ENCODE results near the gene PRRT1B.

DNA sequence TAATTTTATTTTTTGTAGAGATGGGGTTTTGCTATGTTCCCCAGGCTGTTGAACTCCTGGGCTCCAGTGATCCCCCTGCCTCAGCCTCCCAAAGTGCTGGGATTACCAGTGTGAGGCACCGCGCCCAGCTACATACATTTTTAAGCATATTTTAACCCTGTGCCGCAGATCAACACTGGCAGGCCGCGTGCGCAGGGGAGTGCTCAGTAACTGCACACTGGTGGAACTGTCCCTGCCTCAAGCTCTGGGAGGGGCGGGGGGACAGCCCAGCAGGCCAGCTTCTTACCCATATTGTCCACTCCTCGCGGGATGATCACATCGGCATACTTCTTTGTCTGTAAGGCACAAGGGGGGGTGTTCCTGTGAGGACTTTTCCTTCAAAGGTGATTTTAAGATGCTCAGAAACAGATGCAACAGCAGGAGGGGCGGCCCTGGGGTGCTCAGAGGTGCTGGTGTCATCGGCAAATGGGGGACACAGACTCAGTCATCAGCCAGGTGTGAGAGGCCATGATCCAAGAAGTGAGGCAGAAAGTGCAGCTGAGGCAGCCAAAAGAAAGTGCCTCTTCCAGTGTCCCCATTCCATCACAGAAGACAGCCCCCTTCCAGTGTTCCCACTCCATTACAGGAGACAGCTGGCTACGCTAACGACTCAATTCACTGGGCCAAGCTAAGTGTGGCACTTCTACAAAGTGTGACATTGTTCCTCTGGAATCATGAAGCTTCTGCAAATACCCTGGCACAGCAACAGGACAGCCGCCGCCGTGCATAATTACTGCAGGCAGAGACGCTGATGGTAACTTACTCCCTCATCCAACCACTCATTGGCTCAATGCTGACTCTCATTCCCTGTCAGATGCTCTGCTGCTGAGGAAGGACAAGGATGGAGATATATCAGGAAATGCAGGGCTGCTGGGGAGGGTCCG, 19.4 kb upstream of the PRRT1B start:
- TF ChIP-seq, protein P1, sequence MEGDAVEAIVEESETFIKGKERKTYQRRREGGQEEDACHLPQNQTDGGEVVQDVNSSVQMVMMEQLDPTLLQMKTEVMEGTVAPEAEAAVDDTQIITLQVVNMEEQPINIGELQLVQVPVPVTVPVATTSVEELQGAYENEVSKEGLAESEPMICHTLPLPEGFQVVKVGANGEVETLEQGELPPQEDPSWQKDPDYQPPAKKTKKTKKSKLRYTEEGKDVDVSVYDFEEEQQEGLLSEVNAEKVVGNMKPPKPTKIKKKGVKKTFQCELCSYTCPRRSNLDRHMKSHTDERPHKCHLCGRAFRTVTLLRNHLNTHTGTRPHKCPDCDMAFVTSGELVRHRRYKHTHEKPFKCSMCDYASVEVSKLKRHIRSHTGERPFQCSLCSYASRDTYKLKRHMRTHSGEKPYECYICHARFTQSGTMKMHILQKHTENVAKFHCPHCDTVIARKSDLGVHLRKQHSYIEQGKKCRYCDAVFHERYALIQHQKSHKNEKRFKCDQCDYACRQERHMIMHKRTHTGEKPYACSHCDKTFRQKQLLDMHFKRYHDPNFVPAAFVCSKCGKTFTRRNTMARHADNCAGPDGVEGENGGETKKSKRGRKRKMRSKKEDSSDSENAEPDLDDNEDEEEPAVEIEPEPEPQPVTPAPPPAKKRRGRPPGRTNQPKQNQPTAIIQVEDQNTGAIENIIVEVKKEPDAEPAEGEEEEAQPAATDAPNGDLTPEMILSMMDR (IDR thresholded peaks at IDR 0.05): no peak
- TF ChIP-seq POLR2A (IDR thresholded peaks at IDR 0.05) (no peak), POLR2AphosphoS5 (IDR thresholded peaks at IDR 0.05) (no peak), EP300 (IDR thresholded peaks at IDR 0.05) (no peak)
